ENCODE measurements around the gene MTFR1L. TPM values are rescaled to one million over a fixed set of nuclear protein-coding genes. Genes with fewer than 3 reads are reported as not detected.
A peak's percentile ranks its signal among the peaks of the same experiment; 100 is the strongest.

Gene MTFR1L
- polyA plus RNA-seq, 1 donor: 69.8 TPM

GRCh38 chr1:25814549-25815087 is 5.1 kb upstream of the MTFR1L start:
- H3K4me3 ChIP-seq (ENCODE audit: low read length): no peak overlapping the region
- H3K36me3 ChIP-seq (ENCODE audit: control insufficient read depth, insufficient read depth, low read length): peaks cover 58% of the 10 kb centered on the region
- H3K9me3 ChIP-seq (ENCODE audit: control insufficient read depth, low read depth, low read length): no peaks in the 10 kb centered on the region
- H3K27ac ChIP-seq (ENCODE audit: low read length): no peak overlapping the region
- H3K4me1 ChIP-seq (ENCODE audit: control insufficient read depth, insufficient read depth, low read length): peaks cover 18% of the 10 kb centered on the region
- no peaks in the 10 kb centered on the region for H3K27me3 ChIP-seq (ENCODE audit: control insufficient read depth, insufficient read depth, low read length)
- WGBS (ENCODE audit: insufficient coverage, low lambda C conversion rate): no CpG with 5 or more reads among the region's 7 CpGs
- no peak for DNase-seq

- Histone ChIP-seq H3K27me3 (ENCODE audit: control insufficient read depth, insufficient read depth, low read length) (no peaks in the 10 kb centered on the region), H3K4me1 (ENCODE audit: control insufficient read depth, insufficient read depth, low read length) (peaks cover 18% of the 10 kb centered on the region), H3K27ac (ENCODE audit: low read length) (no peak overlapping the region), H3K9me3 (ENCODE audit: control insufficient read depth, low read depth, low read length) (no peaks in the 10 kb centered on the region), H3K4me3 (ENCODE audit: low read length) (no peak overlapping the region), H3K36me3 (ENCODE audit: control insufficient read depth, insufficient read depth, low read length) (peaks cover 49% of the 10 kb centered on the region)
- WGBS (ENCODE audit: insufficient coverage, low lambda C conversion rate): 93% methylated on average over 4 of the region's 24 CpGs
- DNase-seq: no peak
Observed at GRCh38 chr1:25815208-25816111, 4.3 kb upstream of the MTFR1L start.

- no peak overlapping the region for H3K27ac ChIP-seq (ENCODE audit: low read length)
- peaks cover 45% of the 10 kb centered on the region for H3K36me3 ChIP-seq (ENCODE audit: control insufficient read depth, insufficient read depth, low read length)
- peaks cover 23% of the 10 kb centered on the region for H3K4me1 ChIP-seq (ENCODE audit: control insufficient read depth, insufficient read depth, low read length)
- DNase-seq: no peak
- no peak overlapping the region for H3K4me3 ChIP-seq (ENCODE audit: low read length)
- no CpG with 5 or more reads among the region's 15 CpGs for WGBS (ENCODE audit: insufficient coverage, low lambda C conversion rate)
- H3K27me3 ChIP-seq (ENCODE audit: control insufficient read depth, insufficient read depth, low read length): no peaks in the 10 kb centered on the region
- H3K9me3 ChIP-seq (ENCODE audit: control insufficient read depth, low read depth, low read length): no peaks in the 10 kb centered on the region
Observed at GRCh38 chr1:25816112-25816718, 3.5 kb upstream of the MTFR1L start.

DNA sequence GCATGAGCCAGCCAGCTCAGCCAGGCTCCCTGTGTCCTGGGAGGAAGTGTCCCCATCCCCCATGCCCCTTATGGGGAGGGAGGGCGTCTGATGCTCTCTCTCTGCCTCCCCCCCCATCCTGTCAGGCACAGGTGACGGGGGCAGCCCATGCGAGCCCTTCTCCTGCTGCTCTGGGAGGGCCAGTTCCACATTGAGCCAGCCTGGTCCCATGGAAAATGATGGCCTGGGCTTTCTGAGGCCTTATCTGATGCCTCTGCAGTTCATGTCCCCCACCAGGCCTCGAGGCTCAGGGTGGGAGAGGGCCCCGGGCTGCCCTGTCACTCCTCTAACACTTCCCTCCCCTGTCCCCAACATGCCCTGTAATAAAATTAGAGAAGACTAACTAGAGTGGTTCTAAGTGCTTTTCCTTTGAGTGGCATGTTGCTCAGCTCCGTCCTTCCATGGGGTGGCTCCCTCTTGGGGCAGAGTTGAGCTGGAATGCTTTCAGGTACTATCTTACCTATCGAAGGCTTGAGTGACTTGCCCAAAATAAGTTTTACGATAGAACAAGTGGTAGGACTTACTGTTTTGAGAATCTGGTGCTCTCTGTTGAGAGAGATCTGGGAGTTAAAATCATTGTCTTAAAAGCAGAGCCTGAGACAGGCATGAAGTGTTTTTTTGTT is 1.8 kb upstream of the MTFR1L start:
- DNase-seq: peak in 1 of 2 donors; percentile 58
- Histone ChIP-seq H3K4me1 (ENCODE audit: control insufficient read depth, insufficient read depth, low read length) (peaks cover 29% of the 10 kb centered on the region), H3K9me3 (ENCODE audit: control insufficient read depth, low read depth, low read length) (no peaks in the 10 kb centered on the region), H3K27ac (ENCODE audit: low read length) (peak overlapping the region; percentile 93), H3K36me3 (ENCODE audit: control insufficient read depth, insufficient read depth, low read length) (peaks cover 33% of the 10 kb centered on the region), H3K4me3 (ENCODE audit: low read length) (no peak overlapping the region), H3K27me3 (ENCODE audit: control insufficient read depth, insufficient read depth, low read length) (no peaks in the 10 kb centered on the region)
- no CpG with 5 or more reads among the region's 8 CpGs for WGBS (ENCODE audit: insufficient coverage, low lambda C conversion rate)

GRCh38 chr1:25818569-25818968 is 1.2 kb upstream of the MTFR1L start:
- DNase-seq: peak in 1 of 2 donors; percentile 75
- peaks cover 29% of the 10 kb centered on the region for H3K4me1 ChIP-seq (ENCODE audit: control insufficient read depth, insufficient read depth, low read length)
- WGBS (ENCODE audit: insufficient coverage, low lambda C conversion rate): no CpG with 5 or more reads among the region's 6 CpGs

DNA sequence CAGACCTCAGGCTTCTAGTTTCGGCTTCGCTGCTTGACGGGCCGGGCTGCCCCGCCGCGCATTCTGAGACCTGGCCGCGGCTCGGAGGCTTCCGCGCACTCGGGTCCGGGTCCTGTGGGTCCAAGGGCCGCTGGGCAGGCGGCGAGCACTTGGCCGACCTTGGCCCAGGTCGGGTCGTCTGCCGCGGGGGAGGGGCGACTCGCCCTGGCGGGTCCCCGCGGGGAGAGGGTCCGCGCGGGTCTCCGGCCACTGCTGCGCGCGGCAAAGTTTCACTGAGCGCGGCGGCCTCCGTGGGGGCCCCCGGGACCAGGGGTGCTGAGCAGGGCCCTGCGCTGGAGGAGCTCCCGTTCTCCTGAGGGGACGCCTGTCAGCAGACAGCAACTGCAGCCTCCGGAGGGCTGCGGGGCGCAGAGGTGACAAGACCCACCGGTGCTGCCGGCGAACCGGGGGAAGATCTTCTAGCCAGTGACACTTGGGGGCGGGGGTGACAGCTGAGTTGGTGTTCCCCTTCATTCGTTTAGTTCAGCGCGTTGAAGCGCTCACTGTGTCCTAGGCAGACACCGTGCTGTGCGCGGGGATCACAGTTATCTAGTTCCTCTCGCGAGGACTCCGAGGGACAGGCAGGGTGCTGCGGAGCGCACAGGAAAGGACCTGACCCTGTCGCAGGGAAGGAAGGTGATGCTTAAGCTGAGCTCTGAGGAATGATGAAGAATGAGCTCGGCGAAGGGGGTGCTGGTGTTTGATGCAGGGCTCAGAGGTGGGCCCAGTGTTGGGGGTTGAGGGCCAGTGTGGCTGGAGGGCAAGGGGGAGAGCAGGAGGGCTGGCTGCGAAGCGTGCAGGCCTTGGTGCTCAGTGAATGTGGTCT is 725 bp downstream of the MTFR1L start:
- WGBS (ENCODE audit: insufficient coverage, low lambda C conversion rate): no CpG with 5 or more reads among the region's 67 CpGs
- Histone ChIP-seq H3K36me3 (ENCODE audit: control insufficient read depth, insufficient read depth, low read length) (peaks cover 23% of the 10 kb centered on the region), H3K9me3 (ENCODE audit: control insufficient read depth, low read depth, low read length) (no peaks in the 10 kb centered on the region), H3K27ac (ENCODE audit: low read length) (peak overlapping the region; percentile 93), H3K4me3 (ENCODE audit: low read length) (peak overlapping the region; percentile 87), H3K4me1 (ENCODE audit: control insufficient read depth, insufficient read depth, low read length) (peaks cover 29% of the 10 kb centered on the region), H3K27me3 (ENCODE audit: control insufficient read depth, insufficient read depth, low read length) (no peaks in the 10 kb centered on the region)
- peak in 1 of 2 donors; percentile 81 for DNase-seq

More at GRCh38 chr1:25818569-25818968, 1.2 kb upstream of the MTFR1L start:
- peaks cover 35% of the 10 kb centered on the region for H3K36me3 ChIP-seq (ENCODE audit: control insufficient read depth, insufficient read depth, low read length)
- no peaks in the 10 kb centered on the region for H3K27me3 ChIP-seq (ENCODE audit: control insufficient read depth, insufficient read depth, low read length)
- H3K27ac ChIP-seq (ENCODE audit: low read length): peak overlapping the region; percentile 93
- H3K9me3 ChIP-seq (ENCODE audit: control insufficient read depth, low read depth, low read length): no peaks in the 10 kb centered on the region
- H3K4me3 ChIP-seq (ENCODE audit: low read length): peak overlapping the region; percentile 87

GRCh38 chr1:25821112-25821476 is 1.3 kb downstream of the MTFR1L start:
- WGBS (ENCODE audit: insufficient coverage, low lambda C conversion rate): no CpG with 5 or more reads among the region's 10 CpGs
- Histone ChIP-seq H3K36me3 (ENCODE audit: control insufficient read depth, insufficient read depth, low read length) (peaks cover 19% of the 10 kb centered on the region), H3K4me3 (ENCODE audit: low read length) (peak overlapping the region; percentile 87), H3K27me3 (ENCODE audit: control insufficient read depth, insufficient read depth, low read length) (no peaks in the 10 kb centered on the region), H3K9me3 (ENCODE audit: control insufficient read depth, low read depth, low read length) (no peaks in the 10 kb centered on the region), H3K4me1 (ENCODE audit: control insufficient read depth, insufficient read depth, low read length) (peaks cover 29% of the 10 kb centered on the region), H3K27ac (ENCODE audit: low read length) (peak overlapping the region; percentile 93)
- no peak for DNase-seq

DNA sequence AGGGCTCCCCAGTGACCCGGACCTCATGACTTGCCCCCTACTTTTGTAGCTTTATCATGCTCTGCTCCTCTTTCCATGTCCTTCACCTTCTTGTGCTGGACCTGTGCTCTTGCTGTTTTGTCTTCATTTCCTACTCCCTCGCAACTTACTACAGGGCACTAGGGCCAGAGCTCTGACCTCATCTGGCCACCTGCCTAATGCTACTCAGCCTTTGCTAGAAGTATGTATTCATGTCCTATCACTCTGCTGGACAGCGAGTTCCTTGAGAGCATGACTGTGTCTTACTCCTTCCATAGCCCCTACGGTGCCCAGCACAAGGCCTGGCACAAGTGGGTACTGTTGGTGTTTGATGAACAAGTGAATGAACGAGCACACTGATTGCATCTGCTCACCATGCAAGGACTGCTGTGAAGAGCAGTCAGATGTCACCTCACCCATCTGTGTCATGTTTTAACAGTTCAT is 1.9 kb downstream of the MTFR1L start:
- Histone ChIP-seq H3K27me3 (ENCODE audit: control insufficient read depth, insufficient read depth, low read length) (no peaks in the 10 kb centered on the region), H3K27ac (ENCODE audit: low read length) (no peak overlapping the region), H3K4me1 (ENCODE audit: control insufficient read depth, insufficient read depth, low read length) (peaks cover 29% of the 10 kb centered on the region), H3K4me3 (ENCODE audit: low read length) (no peak overlapping the region), H3K9me3 (ENCODE audit: control insufficient read depth, low read depth, low read length) (no peaks in the 10 kb centered on the region), H3K36me3 (ENCODE audit: control insufficient read depth, insufficient read depth, low read length) (peaks cover 20% of the 10 kb centered on the region)
- DNase-seq: no peak
- WGBS (ENCODE audit: insufficient coverage, low lambda C conversion rate): 89% methylated on average over 2 of the region's 5 CpGs

- Histone ChIP-seq H3K4me3 (ENCODE audit: low read length) (no peak overlapping the region), H3K27ac (ENCODE audit: low read length) (no peak overlapping the region), H3K27me3 (ENCODE audit: control insufficient read depth, insufficient read depth, low read length) (no peaks in the 10 kb centered on the region), H3K9me3 (ENCODE audit: control insufficient read depth, low read depth, low read length) (no peaks in the 10 kb centered on the region), H3K4me1 (ENCODE audit: control insufficient read depth, insufficient read depth, low read length) (peaks cover 11% of the 10 kb centered on the region), H3K36me3 (ENCODE audit: control insufficient read depth, insufficient read depth, low read length) (peaks cover 57% of the 10 kb centered on the region)
- no peak for DNase-seq
- no CpG with 5 or more reads among the region's 2 CpGs for WGBS (ENCODE audit: insufficient coverage, low lambda C conversion rate)
Observed at GRCh38 chr1:25825605-25826004, 5.9 kb downstream of the MTFR1L start.

Data from large intestine (tissue), 3 donors.